K562 (cell line): ENCODE data around the gene SOX18. TPM values are rescaled to one million over a fixed set of nuclear protein-coding genes. Genes with fewer than 3 reads are reported as not detected.
A peak's percentile ranks its signal among the peaks of the same experiment; 100 is the strongest.

ENCODE experiments used
- FOXK2 ChIP-seq, 2 experiments: fragments of 450-650 bp; IDR thresholded peaks in 1 of 2; conservative IDR thresholded peaks in 1 of 2; 2 replicates each; pipeline ENCODE4 v1.6.1; 2016; ENCODE audit warnings: low read depth in 2 of 2, mild to moderate bottlenecking in 1 of 2
- HMGN3 ChIP-seq: IDR thresholded peaks from 2 replicates; pipeline ENCODE4 v1.6.1; 2011; ENCODE audit warnings: borderline replicate concordance, low read depth, mild to moderate bottlenecking, mixed read lengths, low read length; ENCODE audit not compliant: insufficient read length; ENCODE audit errors: extremely low read depth
- MLX ChIP-seq, 2 experiments: fragments of 450-650 bp in 1 of 2; sonication (generic) in 1 of 2; formaldehyde crosslinking; conservative IDR thresholded peaks; 2 replicates each; pipeline versions ENCODE4 v1.4.0 to v1.8.1; 2020 to 2022; ENCODE audit warnings: mild to moderate bottlenecking in 1 of 2, missing genetic modification reagents in 1 of 2
- NCOA1 ChIP-seq: fragments of 450-650 bp; IDR thresholded peaks from 2 replicates; pipeline ENCODE4 v1.6.1; 2016; ENCODE audit warnings: low read depth
- PTBP1 ChIP-seq: fragments of 200-400 bp; formaldehyde crosslinking; IDR thresholded peaks from 2 replicates; pipeline ENCODE4 v1.6.1; 2017; ENCODE audit warnings: low read depth, low read length
- RBM22 ChIP-seq: fragments of 200-400 bp; formaldehyde crosslinking; IDR thresholded peaks from 2 replicates; pipeline ENCODE4 v1.6.1; 2018; ENCODE audit warnings: low read length, low read depth; ENCODE audit not compliant: poor library complexity, severe bottlenecking
- SMARCE1 ChIP-seq: fragments of 450-650 bp; IDR thresholded peaks from 2 replicates; pipeline ENCODE4 v1.7.1; 2016; ENCODE audit warnings: mild to moderate bottlenecking
- THAP12 ChIP-seq: fragments of 250-450 bp; sonication (Bioruptor Pico); IDR thresholded peaks from 2 replicates; pipeline ENCODE4 v1.9.0; 2021; ENCODE audit warnings: mild to moderate bottlenecking, inconsistent platforms
- ZNF507 ChIP-seq: conservative IDR thresholded peaks from 2 replicates; pipeline ENCODE4 v1.6.1; 2017; ENCODE audit warnings: missing genetic modification characterization, missing compliant biosample characterization
- polyA plus RNA-seq, 8 experiments: library from polyadenylated mRNA; depleted of rRNA in 4 of 8; stranded (reverse) in 5 of 8; unstranded in 3 of 8; fragments of >200 nt; fragmentation: Nextera tagmentation in 2 of 8; fragmentation: Illumina TruSeq in 1 of 8; extraction: Ambion mirVana in 2 of 8; extraction: Trizol in 1 of 8; gene quantifications; 2 replicates each; pipeline versions ENCODE4 v1.2.1 to v1.2.3, GENCODE V29; 2011 to 2014; ENCODE audit warnings: inconsistent platforms in 1 of 8, missing spikeins in 1 of 8
- total RNA-seq, 7 experiments: library from RNA; depleted of rRNA in 6 of 7; stranded (reverse); fragments of >200 nt in 6 of 7; fragmentation: Illumina TruSeq in 2 of 7; extraction: Trizol in 2 of 7; gene quantifications; 2 replicates each; pipeline versions ENCODE4 v1.2.1 to v1.2.3, GENCODE V29; 2011 to 2021; ENCODE audit warnings: low replicate concordance in 1 of 7
- TF ChIP-seq, protein P1 (sequence below): fragments of 250-450 bp; sonication (Bioruptor Pico); IDR thresholded peaks from 2 replicates; pipeline ENCODE4 v1.8.0; 2021; ENCODE audit warnings: borderline replicate concordance, mild to moderate bottlenecking, moderate library complexity; ENCODE audit not compliant: poor library complexity, severe bottlenecking
- TF ChIP-seq, protein P2 (sequence below): sonication (generic); formaldehyde crosslinking; IDR thresholded peaks from 2 replicates; pipeline ENCODE4 v1.8.1; 2023; ENCODE audit warnings: mild to moderate bottlenecking, missing genetic modification reagents
- TF ChIP-seq, protein P3 (sequence below): fragments of 250-450 bp; sonication (Bioruptor Pico); IDR thresholded peaks from 2 replicates; pipeline ENCODE4 v1.8.0; 2021; ENCODE audit warnings: moderate library complexity, mild to moderate bottlenecking, inconsistent platforms

The SOX18 gene
- total and polyA plus RNA-seq, 9 of the 15 experiments (the other 6 are each of a cell fraction or from before 2014, with no cell fraction given) = 0.15 to 19.8 (median 0.33) TPM

DNA sequence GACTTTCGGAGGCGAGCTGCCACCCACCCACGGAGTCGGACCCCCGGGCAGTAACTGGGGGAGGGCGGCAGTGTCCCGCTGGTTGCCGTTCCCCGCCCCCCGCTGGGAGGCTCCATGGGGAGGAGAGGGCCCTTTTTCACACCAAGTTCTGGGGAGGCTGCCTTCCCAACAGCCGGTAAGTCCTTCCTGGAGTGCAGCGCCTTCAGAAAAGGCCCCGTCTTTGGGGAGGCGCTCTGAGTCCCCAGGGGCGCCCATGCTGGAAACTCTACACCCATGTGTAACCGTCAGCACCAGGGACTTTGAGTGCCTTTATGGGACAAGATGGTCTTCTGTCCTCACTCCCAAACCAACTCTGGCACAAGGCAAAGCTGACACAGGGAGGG, 430 bp upstream of the SOX18 start (continued):
- TF ChIP-seq RBM22 = no peak
- no peak for TF ChIP-seq FOXK2 (conservative IDR thresholded peaks at IDR 0.05 in 1 of 2, IDR thresholded peaks at IDR 0.05 in 1 of 2; ENCODE audit: low read depth in 2 of 2)
- TF ChIP-seq, protein P1, sequence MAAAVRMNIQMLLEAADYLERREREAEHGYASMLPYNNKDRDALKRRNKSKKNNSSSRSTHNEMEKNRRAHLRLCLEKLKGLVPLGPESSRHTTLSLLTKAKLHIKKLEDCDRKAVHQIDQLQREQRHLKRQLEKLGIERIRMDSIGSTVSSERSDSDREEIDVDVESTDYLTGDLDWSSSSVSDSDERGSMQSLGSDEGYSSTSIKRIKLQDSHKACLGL (CRISPR knock-in tag) = no peak
- TF ChIP-seq MLX (CRISPR knock-in tag; conservative IDR thresholded peaks at IDR 0.05) = no peak
- no peak for TF ChIP-seq NCOA1
- TF ChIP-seq, protein P2, sequence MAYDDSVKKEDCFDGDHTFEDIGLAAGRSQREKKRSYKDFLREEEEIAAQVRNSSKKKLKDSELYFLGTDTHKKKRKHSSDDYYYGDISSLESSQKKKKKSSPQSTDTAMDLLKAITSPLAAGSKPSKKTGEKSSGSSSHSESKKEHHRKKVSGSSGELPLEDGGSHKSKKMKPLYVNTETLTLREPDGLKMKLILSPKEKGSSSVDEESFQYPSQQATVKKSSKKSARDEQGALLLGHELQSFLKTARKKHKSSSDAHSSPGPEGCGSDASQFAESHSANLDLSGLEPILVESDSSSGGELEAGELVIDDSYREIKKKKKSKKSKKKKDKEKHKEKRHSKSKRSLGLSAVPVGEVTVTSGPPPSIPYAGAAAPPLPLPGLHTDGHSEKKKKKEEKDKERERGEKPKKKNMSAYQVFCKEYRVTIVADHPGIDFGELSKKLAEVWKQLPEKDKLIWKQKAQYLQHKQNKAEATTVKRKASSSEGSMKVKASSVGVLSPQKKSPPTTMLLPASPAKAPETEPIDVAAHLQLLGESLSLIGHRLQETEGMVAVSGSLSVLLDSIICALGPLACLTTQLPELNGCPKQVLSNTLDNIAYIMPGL (CRISPR knock-in tag) = no peak
- TF ChIP-seq THAP12 (CRISPR knock-in tag) = no peak
- no peak for TF ChIP-seq HMGN3
- no peak for TF ChIP-seq ZNF507 (tag)
- peak; percentile 32; the same call in 1 of the 2 replicates for TF ChIP-seq SMARCE1
- TF ChIP-seq, protein P3, sequence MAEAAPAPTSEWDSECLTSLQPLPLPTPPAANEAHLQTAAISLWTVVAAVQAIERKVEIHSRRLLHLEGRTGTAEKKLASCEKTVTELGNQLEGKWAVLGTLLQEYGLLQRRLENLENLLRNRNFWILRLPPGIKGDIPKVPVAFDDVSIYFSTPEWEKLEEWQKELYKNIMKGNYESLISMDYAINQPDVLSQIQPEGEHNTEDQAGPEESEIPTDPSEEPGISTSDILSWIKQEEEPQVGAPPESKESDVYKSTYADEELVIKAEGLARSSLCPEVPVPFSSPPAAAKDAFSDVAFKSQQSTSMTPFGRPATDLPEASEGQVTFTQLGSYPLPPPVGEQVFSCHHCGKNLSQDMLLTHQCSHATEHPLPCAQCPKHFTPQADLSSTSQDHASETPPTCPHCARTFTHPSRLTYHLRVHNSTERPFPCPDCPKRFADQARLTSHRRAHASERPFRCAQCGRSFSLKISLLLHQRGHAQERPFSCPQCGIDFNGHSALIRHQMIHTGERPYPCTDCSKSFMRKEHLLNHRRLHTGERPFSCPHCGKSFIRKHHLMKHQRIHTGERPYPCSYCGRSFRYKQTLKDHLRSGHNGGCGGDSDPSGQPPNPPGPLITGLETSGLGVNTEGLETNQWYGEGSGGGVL (CRISPR knock-in tag) = no peak
- no peak for TF ChIP-seq PTBP1
